Measurements from ENCODE around the gene BBS10.

DNA sequence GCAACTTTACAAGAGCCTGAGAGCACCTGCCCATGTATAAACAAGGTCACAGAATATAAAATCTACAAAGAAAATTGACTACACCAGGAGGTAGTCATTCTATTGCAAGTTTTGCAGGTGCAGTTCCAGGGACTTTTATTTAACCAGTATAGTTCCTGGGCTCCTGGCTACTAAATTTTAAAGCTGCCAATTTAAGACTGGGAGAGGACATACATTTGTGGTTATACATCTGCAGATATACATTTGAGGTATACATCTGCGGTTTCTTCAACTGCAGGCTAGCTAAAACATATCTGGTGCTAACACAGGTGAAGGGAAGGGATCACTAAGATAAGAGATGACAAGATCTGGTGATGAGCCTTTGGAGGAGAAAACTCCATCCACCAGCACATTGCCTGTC, 30.2 kb downstream of the BBS10 start:
- TF ChIP-seq, protein P1, sequence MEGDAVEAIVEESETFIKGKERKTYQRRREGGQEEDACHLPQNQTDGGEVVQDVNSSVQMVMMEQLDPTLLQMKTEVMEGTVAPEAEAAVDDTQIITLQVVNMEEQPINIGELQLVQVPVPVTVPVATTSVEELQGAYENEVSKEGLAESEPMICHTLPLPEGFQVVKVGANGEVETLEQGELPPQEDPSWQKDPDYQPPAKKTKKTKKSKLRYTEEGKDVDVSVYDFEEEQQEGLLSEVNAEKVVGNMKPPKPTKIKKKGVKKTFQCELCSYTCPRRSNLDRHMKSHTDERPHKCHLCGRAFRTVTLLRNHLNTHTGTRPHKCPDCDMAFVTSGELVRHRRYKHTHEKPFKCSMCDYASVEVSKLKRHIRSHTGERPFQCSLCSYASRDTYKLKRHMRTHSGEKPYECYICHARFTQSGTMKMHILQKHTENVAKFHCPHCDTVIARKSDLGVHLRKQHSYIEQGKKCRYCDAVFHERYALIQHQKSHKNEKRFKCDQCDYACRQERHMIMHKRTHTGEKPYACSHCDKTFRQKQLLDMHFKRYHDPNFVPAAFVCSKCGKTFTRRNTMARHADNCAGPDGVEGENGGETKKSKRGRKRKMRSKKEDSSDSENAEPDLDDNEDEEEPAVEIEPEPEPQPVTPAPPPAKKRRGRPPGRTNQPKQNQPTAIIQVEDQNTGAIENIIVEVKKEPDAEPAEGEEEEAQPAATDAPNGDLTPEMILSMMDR (conservative IDR thresholded peaks at IDR 0.05; ENCODE audit: low read depth, low read length), result no peak
- TF ChIP-seq EZH2 (IDR thresholded peaks at IDR 0.05; ENCODE audit: low read length, unreplicated experiment), result no peak

All from PC-3 (cell line).